ENCODE data around the gene DPP4.

- TF ChIP-seq POLR2AphosphoS5 (IDR thresholded peaks at IDR 0.05), result no peak
- no peak for TF ChIP-seq CTCF (IDR thresholded peaks at IDR 0.05)
- TF ChIP-seq POLR2A (IDR thresholded peaks at IDR 0.05), result no peak
Measured at GRCh38 chr2:162014751-162015150, 59.3 kb downstream of the DPP4 start.
